ENCODE data around the gene PSMB10.
"Not testable (repeated sequence)": the region's sequence is repeated elsewhere in the genome, so short reads cannot be mapped to it uniquely, and the experiment has no call there.

The PSMB10 gene

DNA sequence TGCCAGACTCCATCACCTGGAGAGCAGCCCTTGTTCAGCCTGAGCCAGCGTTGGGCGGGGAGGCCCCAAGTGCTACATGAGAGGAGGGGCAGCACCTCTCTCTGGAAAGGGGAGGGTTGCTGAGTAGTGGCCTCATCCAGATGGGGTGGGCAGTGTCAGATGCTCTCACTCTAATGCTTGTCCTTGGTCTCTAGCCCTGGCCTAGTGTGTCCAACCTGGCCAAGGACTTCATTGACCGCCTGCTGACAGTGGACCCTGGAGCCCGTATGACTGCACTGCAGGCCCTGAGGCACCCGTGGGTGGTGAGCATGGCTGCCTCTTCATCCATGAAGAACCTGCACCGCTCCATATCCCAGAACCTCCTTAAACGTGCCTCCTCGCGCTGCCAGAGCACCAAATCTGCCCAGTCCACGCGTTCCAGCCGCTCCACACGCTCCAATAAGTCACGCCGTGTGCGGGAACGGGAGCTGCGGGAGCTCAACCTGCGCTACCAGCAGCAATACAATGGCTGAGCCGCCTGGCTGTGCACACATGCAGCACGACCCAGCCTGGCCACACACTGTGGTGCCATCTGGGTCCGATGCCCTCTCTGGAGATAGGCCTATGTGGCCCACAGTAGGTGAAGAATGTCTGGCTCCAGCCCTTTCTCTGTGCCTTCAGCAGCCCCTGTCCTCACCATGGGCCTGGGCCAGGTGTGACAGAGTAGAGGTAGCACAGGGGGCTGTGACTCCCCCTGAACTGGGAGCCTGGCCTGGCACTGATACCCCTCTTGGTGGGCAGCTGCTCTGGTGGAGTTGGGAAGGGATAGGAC is 9.3 kb downstream of the PSMB10 start:
- no peak for DNase-seq (ENCODE audit: low read depth in 3 of 3)

- DNase-seq (ENCODE audit: low read depth in 3 of 3): no peak
Measured at GRCh38 chr16:67926181-67926750, 10.4 kb downstream of the PSMB10 start.

- DNase-seq (ENCODE audit: low read depth in 3 of 3): no peak
Measured at GRCh38 chr16:67924140-67924906, 12.3 kb downstream of the PSMB10 start.

GRCh38 chr16:67923414-67924116 is 13.1 kb downstream of the PSMB10 start:
- no peak for DNase-seq (ENCODE audit: low read depth in 3 of 3)

DNA sequence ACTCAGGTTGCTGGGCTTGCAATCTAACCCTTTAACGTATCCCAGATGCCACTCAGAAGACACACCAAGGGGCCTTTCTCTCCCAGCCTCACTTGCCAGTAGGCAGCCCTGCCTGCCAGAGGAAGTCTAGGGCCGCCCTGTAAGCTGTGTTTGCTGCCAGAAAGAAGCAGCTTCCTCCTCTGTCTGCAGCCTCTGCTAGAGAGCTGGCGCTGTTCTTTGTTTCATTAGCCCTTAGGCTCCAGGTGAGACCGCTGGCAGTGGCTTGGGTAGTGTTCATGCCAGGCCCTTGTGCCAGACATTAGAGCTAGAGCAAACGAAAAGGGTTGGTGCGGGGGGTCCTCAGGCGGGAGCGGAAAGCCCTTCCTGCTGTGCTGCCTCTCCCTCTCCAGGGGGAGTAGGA is 13.9 kb downstream of the PSMB10 start:
- no peak for DNase-seq (ENCODE audit: low read depth in 3 of 3)

GRCh38 chr16:67922221-67922620 is 14.4 kb downstream of the PSMB10 start:
- no peak for DNase-seq (ENCODE audit: low read depth in 3 of 3)

GRCh38 chr16:67919622-67920221 is 16.9 kb downstream of the PSMB10 start:
- no peak for DNase-seq (ENCODE audit: low read depth in 3 of 3)

DNA sequence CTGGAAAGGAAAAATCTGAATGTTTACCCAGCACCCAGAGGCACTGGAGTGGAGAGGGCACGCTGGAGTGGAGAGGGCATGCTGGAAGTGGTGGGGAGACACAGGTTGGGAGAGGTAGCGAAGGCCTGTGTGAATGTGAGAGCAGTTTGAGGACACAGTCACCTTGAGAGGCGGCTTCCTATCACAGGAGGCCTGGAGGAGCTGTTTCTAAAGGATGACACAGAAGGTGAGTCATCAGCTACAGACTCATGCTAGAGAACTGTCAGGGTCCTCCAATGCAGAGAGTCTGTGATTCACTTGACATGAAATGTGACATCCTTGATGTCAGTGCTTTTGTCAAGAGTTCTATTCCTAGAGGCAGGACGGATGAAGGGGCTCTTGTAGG is 18.8 kb downstream of the PSMB10 start:
- no peak for DNase-seq (ENCODE audit: low read depth in 3 of 3)

- no peak for DNase-seq (ENCODE audit: low read depth in 3 of 3)
Measured at GRCh38 chr16:67917140-67917851, 19.4 kb downstream of the PSMB10 start.

DNA sequence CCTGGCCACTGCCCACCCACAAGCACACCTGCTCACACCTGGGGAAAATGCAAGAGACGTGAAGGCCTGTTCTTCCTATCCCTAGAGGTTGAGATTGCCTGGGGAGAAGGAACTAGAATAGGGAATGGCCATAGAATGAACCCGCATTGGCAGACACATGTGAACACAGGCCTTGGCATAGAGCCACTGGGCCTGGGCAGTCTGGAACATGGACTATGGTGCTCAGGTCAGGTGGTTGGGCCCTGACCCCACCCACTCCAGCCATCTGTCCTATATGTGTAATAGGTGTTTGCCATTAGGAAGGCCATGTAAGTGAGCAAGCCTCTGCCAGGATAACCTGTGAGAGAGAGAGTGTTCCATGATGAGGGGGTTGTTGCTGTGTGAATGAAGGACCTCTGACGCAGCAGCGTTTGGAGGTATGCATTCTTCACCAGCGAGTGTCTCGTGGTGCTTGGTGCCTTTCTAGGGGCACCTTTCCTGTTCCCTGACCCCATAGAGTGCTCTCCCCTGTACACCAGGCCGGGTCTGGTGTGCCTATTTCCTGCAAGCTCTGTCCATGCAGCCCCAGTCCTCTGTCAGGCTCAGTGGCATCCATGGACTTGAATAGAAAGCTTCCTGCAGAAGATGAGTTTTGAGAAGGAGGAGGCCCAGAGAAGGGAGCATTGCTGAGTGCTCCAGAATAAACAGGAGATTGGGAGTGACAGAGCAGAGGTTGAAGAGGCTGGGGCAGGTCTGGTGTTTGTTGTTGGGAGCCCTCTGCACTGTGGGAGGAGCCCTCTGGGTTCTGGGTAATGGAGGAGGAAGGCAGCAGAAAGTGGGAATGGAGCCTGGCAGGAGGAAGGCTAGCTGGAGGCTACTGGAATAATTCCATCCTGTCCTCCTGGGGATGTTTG is 20.6 kb downstream of the PSMB10 start:
- no peak for DNase-seq (ENCODE audit: low read depth in 3 of 3)

DNA sequence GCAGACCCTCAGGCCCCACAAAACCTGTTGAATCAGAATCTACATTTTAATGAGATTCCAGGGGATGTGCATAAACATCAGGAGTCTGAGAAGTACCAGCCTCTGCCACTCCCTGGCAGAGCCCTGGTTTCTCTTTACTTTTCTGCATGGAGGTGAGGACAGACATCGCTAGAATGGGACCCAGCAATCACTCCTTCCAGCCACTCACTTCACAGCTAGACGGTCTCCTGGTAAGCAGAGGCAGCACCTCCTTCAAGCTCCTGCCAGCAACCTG is 21.2 kb downstream of the PSMB10 start:
- not testable (repeated sequence) for DNase-seq (ENCODE audit: low read depth in 3 of 3)

DNA sequence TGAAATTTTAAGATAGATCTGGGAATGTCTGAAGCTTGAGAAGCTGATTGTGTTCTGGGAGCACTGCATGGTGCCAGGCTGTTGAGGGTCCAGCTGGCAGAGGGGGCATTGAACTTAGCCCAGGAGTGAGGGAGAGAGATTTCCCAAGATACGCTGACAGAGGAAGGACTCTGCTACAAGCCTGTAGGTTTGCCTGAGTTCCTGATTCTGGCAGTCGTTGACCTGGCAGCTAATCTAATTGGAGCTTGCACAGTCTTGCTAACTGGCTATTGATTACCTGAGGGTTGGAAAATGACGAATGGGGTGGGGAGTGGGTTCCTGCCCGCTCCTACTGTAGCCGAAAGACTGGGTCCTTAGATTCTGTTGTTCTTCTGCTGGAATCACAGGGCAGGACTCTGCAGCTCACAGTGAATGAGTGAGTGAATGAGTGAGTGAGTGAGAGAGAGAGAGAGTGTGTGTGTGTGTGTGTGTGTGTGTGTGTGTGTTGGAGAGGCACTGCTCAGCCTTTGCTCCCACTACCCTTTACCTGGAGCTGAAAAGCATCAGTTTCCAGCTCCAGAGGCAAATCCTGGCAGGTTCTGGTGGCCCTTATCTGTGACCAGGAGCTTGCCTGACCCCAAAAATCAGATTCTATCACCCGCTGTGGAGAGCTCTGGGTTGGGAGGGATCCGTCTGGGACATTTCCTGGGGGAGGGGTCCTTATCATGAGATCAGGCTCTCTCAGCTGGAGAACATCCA is 21.7 kb downstream of the PSMB10 start:
- DNase-seq (ENCODE audit: low read depth in 3 of 3): no peak

DNA sequence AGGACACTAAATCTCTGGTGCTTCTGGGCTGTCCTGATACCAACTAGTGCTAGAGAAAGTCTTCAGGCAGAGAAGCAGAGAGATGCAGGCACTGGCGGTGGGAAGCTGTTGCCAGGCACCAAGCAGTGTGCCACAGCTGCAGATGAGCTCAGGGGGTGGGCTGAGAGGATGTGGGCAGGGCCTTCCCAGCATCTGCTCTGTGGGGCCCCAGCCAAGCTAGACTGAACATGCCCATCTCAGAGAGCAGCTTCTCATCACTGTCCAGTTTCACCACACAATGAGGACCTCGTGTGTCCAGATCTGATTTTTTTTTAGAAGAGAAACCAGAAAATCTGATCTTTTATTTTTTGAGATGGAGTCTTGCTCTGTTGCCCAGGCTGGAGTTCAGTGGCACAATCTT is 26.5 kb downstream of the PSMB10 start:
- DNase-seq (ENCODE audit: low read depth in 3 of 3): no peak

DNA sequence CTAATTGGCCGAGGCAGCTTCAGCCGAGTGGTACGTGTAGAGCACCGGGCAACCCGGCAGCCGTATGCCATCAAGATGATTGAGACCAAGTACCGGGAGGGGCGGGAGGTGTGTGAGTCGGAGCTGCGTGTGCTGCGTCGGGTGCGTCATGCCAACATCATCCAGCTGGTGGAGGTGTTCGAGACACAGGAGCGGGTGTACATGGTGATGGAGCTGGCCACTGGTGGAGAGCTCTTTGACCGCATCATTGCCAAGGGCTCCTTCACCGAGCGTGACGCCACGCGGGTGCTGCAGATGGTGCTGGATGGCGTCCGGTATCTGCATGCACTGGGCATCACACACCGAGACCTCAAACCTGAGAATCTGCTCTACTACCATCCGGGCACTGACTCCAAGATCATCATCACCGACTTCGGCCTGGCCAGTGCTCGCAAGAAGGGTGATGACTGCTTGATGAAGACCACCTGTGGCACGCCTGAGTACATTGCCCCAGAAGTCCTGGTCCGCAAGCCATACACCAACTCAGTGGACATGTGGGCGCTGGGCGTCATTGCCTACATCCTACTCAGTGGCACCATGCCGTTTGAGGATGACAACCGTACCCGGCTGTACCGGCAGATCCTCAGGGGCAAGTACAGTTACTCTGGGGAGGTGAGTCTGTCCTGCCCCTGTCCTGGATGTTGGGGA is 27.5 kb downstream of the PSMB10 start:
- DNase-seq (ENCODE audit: low read depth in 3 of 3): no peak

DNA sequence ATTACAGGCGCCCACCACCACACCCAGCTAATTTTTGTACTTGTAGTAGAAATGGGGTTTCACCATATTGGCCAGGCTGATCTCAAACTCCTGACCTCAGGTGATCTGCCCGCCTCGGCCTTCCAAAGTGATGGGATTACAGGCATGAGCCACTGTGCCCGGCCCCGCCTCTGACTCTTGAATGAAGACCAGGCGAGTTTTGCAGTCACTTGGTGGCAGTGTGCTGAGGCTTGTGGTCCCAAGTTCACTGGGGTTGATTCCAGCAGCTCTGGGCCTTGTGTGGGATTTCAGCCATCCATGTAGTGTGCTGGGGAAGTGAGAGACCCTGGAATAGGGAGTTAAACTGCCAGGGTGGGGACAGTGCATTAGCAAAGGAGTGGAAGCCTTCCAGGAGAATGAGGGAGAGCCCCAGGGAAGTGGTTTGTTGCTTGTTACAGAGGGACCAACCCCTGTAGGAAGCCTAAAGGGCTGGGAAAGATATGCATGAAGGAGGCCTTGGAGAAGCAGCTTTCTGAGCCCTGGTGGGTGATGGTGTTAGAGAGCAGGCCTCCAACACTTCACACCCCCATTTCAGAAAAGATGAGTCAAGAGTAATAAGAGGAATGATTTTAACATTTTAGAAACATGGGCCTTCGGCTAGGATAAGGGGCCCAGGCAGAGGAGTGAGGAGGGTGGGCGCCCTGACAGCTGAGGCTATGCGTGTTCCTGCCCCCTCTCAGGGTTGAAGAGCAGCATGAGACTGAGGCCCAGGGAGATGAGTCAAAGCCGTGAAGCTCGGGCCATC is 29.1 kb downstream of the PSMB10 start:
- no peak for DNase-seq (ENCODE audit: low read depth in 3 of 3)

- no peak for DNase-seq (ENCODE audit: low read depth in 3 of 3)
Measured at GRCh38 chr16:67902831-67903230, 33.8 kb downstream of the PSMB10 start.

DNA sequence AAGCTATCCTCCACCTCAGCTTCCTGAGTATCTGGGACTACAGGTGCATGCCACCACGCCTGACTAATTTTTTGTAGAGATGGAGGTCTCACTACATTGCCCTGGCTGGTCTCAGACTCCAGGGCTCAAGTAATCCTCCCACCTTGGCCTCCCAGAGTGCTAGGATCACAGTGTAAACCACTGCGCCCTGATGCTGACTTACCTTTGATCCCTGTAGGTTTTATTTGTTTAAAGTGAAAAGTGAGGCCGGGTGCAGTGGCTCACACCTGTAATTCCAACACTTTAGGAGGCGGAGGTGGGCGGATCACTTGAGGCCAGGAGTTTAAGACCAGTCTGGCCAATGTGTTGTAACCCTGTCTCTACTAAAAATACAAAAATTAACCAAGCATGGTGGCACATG is 34.9 kb downstream of the PSMB10 start:
- DNase-seq (ENCODE audit: low read depth in 3 of 3): no peak

DNA sequence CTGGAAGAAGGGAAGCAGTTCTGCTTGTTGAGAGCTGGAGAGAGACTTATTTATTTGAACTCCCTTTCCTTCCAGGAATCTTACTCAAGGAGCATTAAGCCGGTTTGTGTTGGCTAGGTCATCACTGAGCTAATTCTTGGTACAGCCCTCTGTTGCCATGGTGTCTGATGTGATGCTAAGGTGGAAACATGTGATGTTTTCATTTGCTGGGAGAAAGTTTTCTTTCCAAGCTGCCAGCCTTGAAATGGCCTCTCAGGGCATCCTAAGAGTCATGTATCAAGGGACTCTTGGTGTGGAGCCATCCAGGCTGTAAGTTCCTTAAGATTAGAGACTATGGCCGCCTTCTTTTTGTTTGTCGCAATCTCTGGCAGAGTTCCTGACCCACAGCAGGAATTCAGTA is 39.4 kb downstream of the PSMB10 start:
- DNase-seq (ENCODE audit: low read depth in 3 of 3): no peak
